Measurements from ENCODE around the gene KCNT2. TPM values are rescaled to one million over a fixed set of nuclear protein-coding genes. Genes with fewer than 3 reads are reported as not detected.

KCNT2 gene
- total RNA-seq, 1 experiment from 2014 or later = not detected

- Histone ChIP-seq H3K4me3 (replicated peaks in 1 of 2; ENCODE audit: low read depth in 1 of 2, low read length in 2 of 2) (no peak overlapping the region), H3K36me3 (ENCODE audit: control insufficient read depth in 1 of 2, insufficient read depth in 2 of 2, low read length in 2 of 2) (no peaks in the 10 kb centered on the region), H3K27me3 (ENCODE audit: insufficient read depth, low read length) (no peaks in the 10 kb centered on the region), H3K9ac (ENCODE audit: low read length) (no peak overlapping the region), H4K20me1 (ENCODE audit: insufficient read depth) (no peaks in the 10 kb centered on the region), H3K4me2 (ENCODE audit: low read length) (no peak overlapping the region), H3K27ac (ENCODE audit: low read depth, low read length) (no peak overlapping the region), H3K4me1 (ENCODE audit: control insufficient read depth in 1 of 2, insufficient read depth in 2 of 2, low read length in 2 of 2) (no peaks in the 10 kb centered on the region), H2AFZ (ENCODE audit: low read depth, low read length, poor library complexity, severe bottlenecking) (no peak overlapping the region), H3K9me3 (ENCODE audit: control insufficient read depth in 1 of 2, insufficient read depth in 1 of 2, low read depth in 1 of 2, low read length in 2 of 2) (no peaks in the 10 kb centered on the region), H3K9me2 (ENCODE audit: insufficient read depth) (no peaks in the 10 kb centered on the region), H3K79me2 (ENCODE audit: insufficient read depth, low read length) (no peaks in the 10 kb centered on the region)
- ChIA-PET POLR2A (no interaction called here), RAD21 (ENCODE audit: low non-redundant PET in 1 of 2, low total read pairs in 2 of 2, uncharacterized antibody in 2 of 2, unreplicated experiment in 2 of 2) (no interaction called here), CTCF (no interaction called here)
- TF ChIP-seq SRF (IDR thresholded peaks at IDR 0.05; ENCODE audit: low read depth) = no peak
- TF ChIP-seq ATF3 (IDR thresholded peaks at IDR 0.05) = no peak
- TF ChIP-seq YY1 (IDR thresholded peaks at IDR 0.05; ENCODE audit: extremely low read depth, insufficient replicate concordance, low read depth, low read length) = no peak
- TF ChIP-seq CEBPB (IDR thresholded peaks at IDR 0.05; ENCODE audit: low read depth) = no peak
- no peak for TF ChIP-seq EGR1 (IDR thresholded peaks at IDR 0.05; ENCODE audit: low read depth)
- no peak for TF ChIP-seq EZH2 (IDR thresholded peaks at IDR 0.05)
- no peak for TF ChIP-seq EZH2phosphoT487 (IDR thresholded peaks at IDR 0.05; ENCODE audit: borderline replicate concordance)
- no peak for TF ChIP-seq ELF1 (IDR thresholded peaks at IDR 0.05; ENCODE audit: borderline replicate concordance, low read depth)
- TF ChIP-seq FOSL1 (IDR thresholded peaks at IDR 0.05; ENCODE audit: low read depth) = no peak
- no peak for TF ChIP-seq RAD21 (IDR thresholded peaks at IDR 0.05; ENCODE audit: low read depth)
- no peak for TF ChIP-seq SIN3A (IDR thresholded peaks at IDR 0.05; ENCODE audit: low read depth)
- no peak for TF ChIP-seq MAX (IDR thresholded peaks at IDR 0.05)
- ATAC-seq = no peak
- DNase-seq (ENCODE audit: low read depth, low spot score) = no peak
- intact Hi-C loops (cut with micrococcal nuclease) = no loop called here
- no TSS peak for BruUV-seq (replicated peaks)
These were observed 158.8 kb downstream of the KCNT2 start for GRCh38 chr1:196449460-196449859.

GRCh38 chr1:196445775-196446174, 162.5 kb downstream of the KCNT2 start:
- Histone ChIP-seq H3K9me2 (ENCODE audit: insufficient read depth) (no peaks in the 10 kb centered on the region), H3K27me3 (ENCODE audit: insufficient read depth, low read length) (no peaks in the 10 kb centered on the region), H3K9ac (ENCODE audit: low read length) (no peak overlapping the region), H3K27ac (ENCODE audit: low read depth, low read length) (no peak overlapping the region), H3K79me2 (ENCODE audit: insufficient read depth, low read length) (no peaks in the 10 kb centered on the region), H3K36me3 (ENCODE audit: control insufficient read depth in 1 of 2, insufficient read depth in 2 of 2, low read length in 2 of 2) (no peaks in the 10 kb centered on the region), H3K4me2 (ENCODE audit: low read length) (no peak overlapping the region), H4K20me1 (ENCODE audit: insufficient read depth) (no peaks in the 10 kb centered on the region), H3K4me1 (ENCODE audit: control insufficient read depth in 1 of 2, insufficient read depth in 2 of 2, low read length in 2 of 2) (no peaks in the 10 kb centered on the region), H3K4me3 (replicated peaks in 1 of 2; ENCODE audit: low read depth in 1 of 2, low read length in 2 of 2) (no peak overlapping the region), H2AFZ (ENCODE audit: low read depth, low read length, poor library complexity, severe bottlenecking) (no peak overlapping the region), H3K9me3 (ENCODE audit: control insufficient read depth in 1 of 2, insufficient read depth in 1 of 2, low read depth in 1 of 2, low read length in 2 of 2) (no peaks in the 10 kb centered on the region)
- no TSS peak for BruUV-seq (replicated peaks)
- ChIA-PET CTCF (no interaction called here), POLR2A (no interaction called here), RAD21 (ENCODE audit: low non-redundant PET in 1 of 2, low total read pairs in 2 of 2, uncharacterized antibody in 2 of 2, unreplicated experiment in 2 of 2) (no interaction called here)
- intact Hi-C loops (cut with micrococcal nuclease) = no loop called here
- no peak for ATAC-seq
- DNase-seq (ENCODE audit: low read depth, low spot score) = no peak
- TF ChIP-seq FOSL1 (IDR thresholded peaks at IDR 0.05; ENCODE audit: low read depth) (no peak), POLR2A (IDR thresholded peaks at IDR 0.05; ENCODE audit: borderline replicate concordance, extremely low read depth, insufficient read depth, insufficient read length) (no peak), CTCF (IDR thresholded peaks at IDR 0.05 in 2 of 3, conservative IDR thresholded peaks at IDR 0.05 in 1 of 3; ENCODE audit: borderline replicate concordance in 1 of 3, insufficient read depth in 1 of 3, low read depth in 2 of 3, low read length in 2 of 3) (no peak), TCF7L2 (IDR thresholded peaks at IDR 0.05; ENCODE audit: borderline replicate concordance, extremely low read depth, insufficient read depth, insufficient read length) (no peak), ZNF274 (IDR thresholded peaks at IDR 0.05; ENCODE audit: low read depth, low read length) (no peak), EZH2phosphoT487 (IDR thresholded peaks at IDR 0.05; ENCODE audit: borderline replicate concordance) (no peak), ELF1 (IDR thresholded peaks at IDR 0.05; ENCODE audit: borderline replicate concordance, low read depth) (no peak), SP1 (IDR thresholded peaks at IDR 0.05; ENCODE audit: low read depth) (no peak), CEBPB (IDR thresholded peaks at IDR 0.05; ENCODE audit: low read depth) (no peak), ZBTB33 (IDR thresholded peaks at IDR 0.05; ENCODE audit: extremely low read depth, insufficient replicate concordance, low read length) (no peak)

Measured in HCT116 (cell line).